HEK293T (cell line): ENCODE measurements around the gene DPH7.
"Not testable (repeated sequence)": the region's sequence is repeated elsewhere in the genome, so short reads cannot be mapped to it uniquely, and the experiment has no call there.

Experiments used
- CTCF ChIA-PET: fragments of 350-600 bp; formaldehyde crosslinking; extraction: SDS; loops from one replicate; lab custom pipeline; 2021; ENCODE audit warnings: antibody characterized with exemption, inconsistent platforms; lab: Yijun Ruan, JAX
- POLR2A ChIA-PET: fragments of 350-600 bp; formaldehyde crosslinking; extraction: SDS; loops from one replicate; lab custom pipeline; 2020; ENCODE audit warnings: antibody characterized with exemption, inconsistent platforms; lab: Yijun Ruan, JAX
- DNase-seq: peaks from one replicate; pipeline ENCODE4 v3.0.0; 2012; ENCODE audit warnings: mixed read lengths; ENCODE audit errors: extremely low spot score
- ARNT ChIP-seq: fragments of 450-650 bp; IDR thresholded peaks from 2 replicates; pipeline ENCODE4 v1.6.1; 2017; ENCODE audit warnings: mild to moderate bottlenecking
- BHLHE40 ChIP-seq: fragments of 450-650 bp; IDR thresholded peaks from 2 replicates; pipeline ENCODE4 v1.6.1; 2016; ENCODE audit warnings: mild to moderate bottlenecking, moderate library complexity, borderline replicate concordance
- CTBP1 ChIP-seq: fragments of 450-650 bp; IDR thresholded peaks from 2 replicates; pipeline ENCODE4 v1.6.1; 2016; ENCODE audit warnings: borderline replicate concordance
- FOXA1 ChIP-seq: fragments of 450-650 bp; IDR thresholded peaks from 2 replicates; pipeline ENCODE4 v1.6.1; 2016; ENCODE audit warnings: mild to moderate bottlenecking
- FOXK2 ChIP-seq: fragments of 450-650 bp; IDR thresholded peaks from 2 replicates; pipeline ENCODE4 v1.6.1; 2016; ENCODE audit warnings: mild to moderate bottlenecking
- FOXM1 ChIP-seq: fragments of 450-650 bp; IDR thresholded peaks from 2 replicates; pipeline ENCODE4 v1.6.1; 2017; ENCODE audit warnings: mild to moderate bottlenecking, borderline replicate concordance
- HDGF ChIP-seq: fragments of 450-650 bp; IDR thresholded peaks from 2 replicates; pipeline ENCODE4 v1.6.1; 2017; ENCODE audit warnings: antibody characterized with exemption, borderline replicate concordance
- L3MBTL2 ChIP-seq: fragments of 450-650 bp; conservative IDR thresholded peaks from 2 replicates; pipeline ENCODE4 v1.6.1; 2016; ENCODE audit warnings: mild to moderate bottlenecking
- LEF1 ChIP-seq: fragments of 450-650 bp; IDR thresholded peaks from 2 replicates; pipeline ENCODE4 v1.6.1; 2017; ENCODE audit warnings: mild to moderate bottlenecking, borderline replicate concordance
- NFRKB ChIP-seq: fragments of 450-650 bp; IDR thresholded peaks from 2 replicates; pipeline ENCODE4 v1.6.1; 2016; ENCODE audit warnings: mild to moderate bottlenecking, moderate library complexity
- SP1 ChIP-seq: fragments of 450-650 bp; IDR thresholded peaks from 2 replicates; pipeline ENCODE4 v1.6.1; 2017
- TARDBP ChIP-seq: fragments of 450-650 bp; IDR thresholded peaks from 2 replicates; pipeline ENCODE4 v1.6.1; 2016
- ZNF384 ChIP-seq: fragments of 450-650 bp; IDR thresholded peaks from 2 replicates; pipeline ENCODE4 v1.6.1; 2016
- TF ChIP-seq, protein P1 (sequence below): fragments of 450-650 bp; IDR thresholded peaks from 2 replicates; pipeline ENCODE4 v1.6.1; 2016

The DPH7 gene

GRCh38 chr9:137511758-137512463 lies 66.8 kb downstream of the DPH7 start:
- TF ChIP-seq ARNT (no peak), TARDBP (no peak), LEF1 (no peak), L3MBTL2 (no peak), CTBP1 (no peak), NFRKB (no peak), FOXK2 (no peak), BHLHE40 (no peak), SP1 (no peak), ZNF384 (no peak), FOXA1 (no peak), HDGF (no peak)
- ChIA-PET CTCF (no interaction called here), POLR2A (no interaction called here)
- no peak for DNase-seq

- POLR2A ChIA-PET, DNase-seq, CTCF ChIA-PET: not testable (repeated sequence)
Observed at GRCh38 chr9:137511126-137511525, 67.6 kb downstream of the DPH7 start.

- ChIA-PET POLR2A (interaction anchor here (1.0 kb wide), 1 partner anchor 87 kb away, joined by 3 read pairs; no protein-coding TSS in a partner anchor), CTCF (interaction anchor here (0.6 to 1.1 kb wide), 3 partner anchors 17 to 56 kb away, joined by 3 to 4 read pairs (median 3); no protein-coding TSS in a partner anchor)
- DNase-seq = no peak
- TF ChIP-seq NFRKB (no peak), SP1 (no peak), FOXM1 (no peak), TARDBP (no peak), L3MBTL2 (no peak), BHLHE40 (no peak), FOXK2 (no peak), ARNT (no peak), LEF1 (no peak), HDGF (no peak)
Observed at GRCh38 chr9:137509198-137509597, 69.5 kb downstream of the DPH7 start.

DNA sequence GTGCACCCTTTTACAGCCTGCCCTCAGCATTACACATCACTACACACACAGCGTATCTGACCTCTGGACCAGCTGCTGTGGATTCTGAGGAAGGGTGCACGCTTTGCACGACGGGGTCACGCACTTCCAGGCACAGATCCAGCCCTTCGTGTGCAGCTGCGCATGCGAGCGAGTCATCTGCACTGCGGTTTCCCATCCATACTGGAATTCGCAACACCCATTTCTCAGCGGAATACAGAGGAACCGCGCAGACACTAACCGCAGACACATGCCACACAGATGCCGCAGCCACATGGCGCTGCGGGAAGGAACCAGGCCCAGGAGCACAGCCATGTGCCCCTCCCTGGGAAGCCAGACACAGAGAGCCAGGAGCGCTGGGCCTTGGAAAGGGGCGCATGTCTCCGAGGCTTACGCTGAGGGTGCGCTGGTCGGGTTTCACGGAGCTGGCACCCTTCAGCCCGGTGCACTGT lies 72.0 kb downstream of the DPH7 start:
- no peak for DNase-seq
- ChIA-PET POLR2A (no interaction called here), CTCF (no interaction called here)
- TF ChIP-seq HDGF = no peak
- no peak for TF ChIP-seq BHLHE40
- TF ChIP-seq ZNF384 = no peak

DNA sequence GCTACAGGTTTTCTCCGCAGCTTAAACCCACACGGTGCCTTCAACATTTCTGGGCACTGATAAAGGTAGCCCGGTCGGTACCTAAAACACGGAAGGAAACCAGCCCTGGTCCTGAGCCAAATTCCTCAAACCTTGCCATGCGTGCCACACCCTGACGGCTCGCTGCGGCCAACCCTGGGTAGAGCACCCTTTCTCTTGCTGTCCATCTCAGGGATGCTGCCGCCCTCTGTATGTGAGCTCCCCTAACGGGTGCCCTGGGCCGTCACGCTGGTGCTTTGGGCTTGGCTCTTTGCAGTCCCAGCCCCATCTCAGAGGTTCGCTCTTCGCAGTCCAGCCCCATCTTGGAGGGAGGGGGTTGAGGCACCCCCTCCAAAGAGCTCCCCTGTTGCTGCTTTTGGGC lies 72.5 kb downstream of the DPH7 start:
- CTCF ChIA-PET = no interaction called here
- no peak for TF ChIP-seq HDGF
- TF ChIP-seq, protein P1, sequence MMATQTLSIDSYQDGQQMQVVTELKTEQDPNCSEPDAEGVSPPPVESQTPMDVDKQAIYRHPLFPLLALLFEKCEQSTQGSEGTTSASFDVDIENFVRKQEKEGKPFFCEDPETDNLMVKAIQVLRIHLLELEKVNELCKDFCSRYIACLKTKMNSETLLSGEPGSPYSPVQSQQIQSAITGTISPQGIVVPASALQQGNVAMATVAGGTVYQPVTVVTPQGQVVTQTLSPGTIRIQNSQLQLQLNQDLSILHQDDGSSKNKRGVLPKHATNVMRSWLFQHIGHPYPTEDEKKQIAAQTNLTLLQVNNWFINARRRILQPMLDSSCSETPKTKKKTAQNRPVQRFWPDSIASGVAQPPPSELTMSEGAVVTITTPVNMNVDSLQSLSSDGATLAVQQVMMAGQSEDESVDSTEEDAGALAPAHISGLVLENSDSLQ = no peak
- no peak for DNase-seq
- POLR2A ChIA-PET = interaction anchor here (1.2 kb wide), 1 partner anchor 204 kb away, joined by 3 read pairs; the partner anchor contains the start of gene NRARP

GRCh38 chr9:137505421-137506140 lies 73.1 kb downstream of the DPH7 start:
- TF ChIP-seq HDGF = no peak
- TF ChIP-seq, protein P1 = no peak
- DNase-seq = no peak
- ChIA-PET CTCF (interaction anchor here (0.6 kb wide), 1 partner anchor 30 kb away, joined by 3 read pairs; no protein-coding TSS in a partner anchor), POLR2A (interaction anchor here (1.2 kb wide), 1 partner anchor 203 kb away, joined by 3 read pairs; the partner anchor contains the start of gene NRARP)
